T1000 (cell line): ENCODE measurements around the gene CCL28.
"Not testable (repeated sequence)": the region's sequence is repeated elsewhere in the genome, so short reads cannot be mapped to it uniquely, and the experiment has no call there.

Experiments used
- DNase-seq: peaks from one replicate; lab custom pipeline; 2025; ENCODE audit warnings: mixed read lengths; lab: John Stamatoyannopoulos, UW

The CCL28 gene

GRCh38 chr5:43409809-43410271, 2.4 kb downstream of the CCL28 start:
- DNase-seq, result no peak

DNA sequence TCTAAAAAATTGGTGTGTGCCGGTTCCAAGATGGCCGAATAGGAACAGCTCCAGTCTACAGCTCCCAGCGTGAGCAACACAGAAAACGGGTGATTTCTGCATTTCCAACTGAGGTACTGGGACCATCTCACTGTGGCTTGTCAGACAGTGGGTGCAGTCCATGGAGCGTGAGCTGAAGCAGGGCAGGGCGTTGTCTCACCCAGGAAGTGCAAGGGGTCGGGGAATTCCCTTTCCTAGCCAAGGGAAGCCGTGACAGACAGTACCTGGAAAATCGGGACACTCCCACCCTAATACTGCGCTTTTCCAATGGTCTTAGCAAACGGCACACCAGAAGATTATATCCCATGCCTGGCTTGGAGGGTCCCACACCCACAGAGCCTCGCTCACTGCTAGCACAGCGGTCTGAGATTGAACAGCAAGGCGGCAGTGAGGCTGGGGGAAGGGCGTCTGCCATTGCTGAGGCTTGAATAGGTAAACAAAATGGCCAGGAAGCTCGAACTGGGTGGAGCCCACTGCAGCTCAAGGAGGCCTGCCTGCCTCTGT, 9.6 kb downstream of the CCL28 start:
- not testable (repeated sequence) for DNase-seq

- DNase-seq, result no peak
Measured at GRCh38 chr5:43401827-43402226, 10.4 kb downstream of the CCL28 start.

GRCh38 chr5:43400082-43400481, 12.1 kb downstream of the CCL28 start:
- no peak for DNase-seq

GRCh38 chr5:43396762-43397304, 15.4 kb downstream of the CCL28 start:
- no peak for DNase-seq

DNA sequence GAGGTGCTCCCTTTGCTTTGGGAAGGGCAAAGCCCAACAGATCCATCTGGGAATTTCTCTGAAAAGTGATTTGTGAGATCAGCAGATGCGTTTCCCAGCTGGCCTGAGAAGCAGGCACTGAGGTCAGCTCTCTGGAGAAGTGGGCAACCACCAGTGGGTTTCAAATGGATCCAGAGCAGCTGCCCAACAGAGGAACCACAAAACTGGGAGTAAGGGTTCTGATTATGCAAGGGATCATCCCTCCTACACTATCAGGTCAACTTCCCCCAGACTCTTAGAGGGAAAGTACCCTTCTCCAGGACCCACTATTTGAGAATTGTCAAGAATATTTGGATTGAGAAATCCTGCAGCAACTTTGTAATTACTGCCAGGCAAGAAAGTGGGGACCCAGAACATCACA, 21.7 kb downstream of the CCL28 start:
- no peak for DNase-seq

- DNase-seq, result peak; percentile 62
Measured at GRCh38 chr5:43389679-43390329, 22.4 kb downstream of the CCL28 start.

DNA sequence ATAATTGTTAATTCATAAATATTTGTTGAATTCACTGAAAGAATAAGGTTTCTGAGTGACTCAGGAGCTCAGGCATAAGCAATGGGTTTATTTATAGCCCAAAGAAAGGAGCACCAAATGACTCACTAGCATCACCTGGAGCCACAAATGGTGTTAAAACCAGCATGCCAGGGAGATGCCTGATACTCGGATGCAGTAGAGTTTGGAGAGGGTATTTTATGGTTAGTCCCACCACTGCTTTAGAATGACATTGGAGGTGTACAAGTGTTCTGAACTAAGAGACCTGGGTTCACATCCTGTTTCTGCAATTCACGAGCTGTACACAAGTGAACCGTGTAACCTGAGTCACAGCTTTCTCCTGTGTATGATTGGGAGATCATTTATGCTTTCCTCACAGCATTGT, 25.2 kb downstream of the CCL28 start:
- no peak for DNase-seq

DNA sequence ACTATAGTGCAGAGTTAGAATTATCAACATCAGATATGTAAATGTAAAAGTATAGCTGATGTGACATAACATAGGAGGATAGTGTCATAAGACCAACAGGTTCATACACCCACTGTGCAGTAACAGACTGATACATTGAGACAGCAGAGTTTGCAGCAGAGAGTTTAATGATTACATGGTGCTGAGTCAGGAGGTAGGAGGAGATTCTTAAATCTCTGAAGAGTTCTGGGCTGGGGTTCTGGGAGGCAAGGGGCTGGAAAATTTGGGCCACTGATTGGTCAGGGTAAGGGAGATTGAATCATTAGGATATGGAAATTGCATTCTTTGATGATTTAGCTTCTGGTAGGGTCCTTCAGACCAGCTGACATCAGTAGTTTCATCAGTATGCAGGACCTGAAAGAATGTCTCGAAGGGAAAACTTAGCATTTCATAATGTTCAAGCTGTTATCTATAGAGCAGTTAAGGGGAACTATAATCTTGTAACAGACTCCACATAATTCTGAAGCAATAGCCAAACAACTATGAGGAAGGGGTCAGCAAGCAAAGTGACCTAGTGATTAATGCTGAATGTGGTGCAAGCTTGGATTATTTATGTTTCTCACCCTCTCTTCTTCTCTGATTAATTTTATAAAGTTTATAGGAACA, 35.6 kb downstream of the CCL28 start:
- no peak for DNase-seq

DNA sequence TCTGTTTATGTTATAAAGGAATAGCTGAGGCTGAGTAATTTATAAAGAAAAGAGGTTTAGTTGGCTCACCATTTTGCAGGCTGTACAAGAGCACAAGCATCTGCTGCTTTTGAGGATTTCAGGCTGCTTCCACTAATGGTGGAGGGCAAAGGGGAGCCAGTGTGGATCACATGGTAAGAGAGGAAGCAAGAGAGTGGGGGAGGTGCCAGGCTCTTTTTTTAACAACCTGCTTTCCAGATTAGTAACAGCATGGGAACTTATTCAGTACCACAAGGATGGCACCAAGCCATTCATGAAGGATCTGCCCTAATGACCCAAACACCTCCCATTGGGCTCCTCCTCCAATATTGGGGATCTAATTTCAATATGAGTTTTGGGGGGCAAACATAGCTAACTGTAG, 40.4 kb downstream of the CCL28 start:
- no peak for DNase-seq

DNA sequence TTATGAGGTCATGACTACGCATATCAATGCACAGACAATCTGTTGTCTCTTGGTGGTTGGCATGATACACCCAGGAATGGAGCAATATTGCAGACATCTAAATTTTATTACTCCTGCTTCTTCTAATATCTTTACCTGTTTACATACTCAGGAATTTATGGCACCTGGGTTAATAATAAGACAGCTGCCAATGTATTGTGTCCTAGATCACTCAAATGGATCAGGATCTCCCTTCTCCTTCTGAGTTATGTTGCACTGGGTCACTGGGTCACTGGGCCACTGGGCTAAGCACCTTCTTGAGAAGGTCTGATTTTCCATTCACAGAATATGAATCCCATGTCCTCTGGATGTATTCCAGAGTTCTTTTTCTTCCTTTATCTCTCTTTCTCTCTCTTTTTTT, 41.8 kb downstream of the CCL28 start:
- no peak for DNase-seq

GRCh38 chr5:43369651-43370050, 42.5 kb downstream of the CCL28 start:
- no peak for DNase-seq

DNA sequence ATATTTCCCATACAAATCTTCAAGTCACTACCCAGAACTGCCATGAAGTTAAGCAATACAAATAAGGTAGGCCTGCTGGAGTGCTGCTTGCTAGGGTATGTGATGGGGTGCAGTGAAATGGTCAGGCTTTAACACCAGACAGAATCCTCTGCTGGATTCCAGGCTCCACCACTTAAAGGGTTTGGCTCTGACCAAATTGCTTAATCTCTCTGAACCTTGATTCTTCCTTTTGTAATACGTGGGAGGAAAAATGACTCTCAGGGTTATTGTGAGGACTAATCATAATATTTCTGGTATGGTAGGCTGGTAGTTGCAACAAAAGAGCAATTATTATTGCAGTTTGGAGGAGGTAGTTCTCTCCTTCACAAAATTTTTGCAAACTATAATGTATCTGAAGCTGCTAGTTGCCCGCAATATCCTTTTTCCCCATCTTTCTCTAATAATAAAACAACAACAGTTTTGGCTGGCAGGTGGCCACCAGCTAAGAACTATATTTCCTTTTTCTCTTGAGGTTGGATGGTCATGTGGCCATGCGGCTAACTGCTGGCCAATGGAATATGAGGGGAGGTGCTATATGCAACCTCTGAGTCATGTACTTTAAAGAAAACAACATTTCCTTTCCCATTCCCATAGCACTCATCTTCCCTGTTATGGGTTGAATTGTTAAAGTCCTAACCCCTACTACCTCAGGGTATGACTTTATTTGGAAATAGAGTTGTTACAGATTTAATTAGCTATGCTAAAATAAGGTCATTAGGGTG, 44.1 kb downstream of the CCL28 start:
- DNase-seq, result no peak

DNA sequence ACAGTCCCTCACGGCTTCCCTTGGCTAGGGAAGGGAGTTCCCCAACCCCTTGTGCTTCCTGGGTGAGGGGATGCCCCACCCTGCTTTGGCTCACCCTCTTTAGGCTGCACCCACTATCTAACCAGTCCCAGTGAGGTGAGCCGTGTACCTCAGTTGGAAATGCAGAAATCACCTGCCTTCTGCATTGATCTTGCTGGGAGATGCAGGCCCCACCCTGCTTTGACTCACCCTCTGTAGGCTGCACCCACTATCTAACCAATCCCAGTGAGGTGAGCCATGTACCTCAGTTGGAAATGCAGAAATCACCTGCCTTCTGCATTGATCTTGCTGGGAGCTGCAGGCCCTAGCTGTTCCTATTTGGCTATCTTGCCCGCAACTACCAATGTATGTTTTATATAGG, 44.7 kb downstream of the CCL28 start:
- DNase-seq, result no peak

DNA sequence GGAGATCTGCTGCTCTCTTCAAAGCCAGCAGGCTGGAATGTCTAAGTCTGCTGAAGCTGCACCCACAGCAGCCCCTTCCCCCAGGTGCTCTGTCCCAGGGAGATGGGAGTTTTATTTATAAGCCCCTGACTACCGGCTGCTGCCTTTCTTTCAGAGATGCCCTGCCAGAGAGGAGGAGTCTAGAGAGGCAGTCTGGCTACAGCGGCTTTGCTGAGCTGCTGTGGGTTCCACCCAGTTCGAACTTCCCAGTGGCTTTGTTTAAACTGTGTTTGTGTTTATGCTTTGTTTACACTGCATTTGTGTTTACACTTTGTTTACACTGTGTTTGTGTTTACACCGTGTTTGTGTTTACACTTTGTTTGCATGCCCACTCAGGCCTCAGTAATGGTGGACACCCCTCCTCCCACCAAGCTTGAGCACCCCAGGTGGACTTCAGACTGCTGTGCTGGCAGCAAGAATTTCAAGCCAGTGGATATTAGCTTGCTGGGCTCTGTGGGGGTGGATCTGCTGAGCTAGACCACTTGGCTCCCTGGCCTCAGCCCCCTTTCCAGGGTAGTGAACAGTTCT, 45.4 kb downstream of the CCL28 start:
- DNase-seq, result not testable (repeated sequence)

DNA sequence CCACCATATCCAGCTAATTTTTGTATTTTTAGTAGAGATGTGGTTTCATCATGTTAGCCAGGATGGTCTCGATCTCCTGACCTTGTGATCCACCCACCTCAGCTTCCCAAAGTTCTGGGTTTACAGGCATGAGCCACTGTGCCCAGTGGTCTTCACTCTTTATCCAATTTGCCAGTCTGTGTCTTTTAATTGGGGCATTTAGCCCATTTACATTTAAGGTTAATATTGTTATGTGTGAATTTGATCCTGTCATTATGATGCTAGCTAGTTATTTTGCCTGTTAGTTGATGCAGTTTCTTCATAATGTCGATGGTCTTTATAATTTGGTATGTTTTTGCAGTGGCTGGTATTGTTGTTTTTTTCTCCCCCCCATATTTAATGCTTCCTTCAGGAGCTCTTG, 47.0 kb downstream of the CCL28 start:
- not testable (repeated sequence) for DNase-seq

- no peak for DNase-seq
Measured at GRCh38 chr5:43363445-43364152, 48.6 kb downstream of the CCL28 start.

- no peak for DNase-seq
Measured at GRCh38 chr5:43362725-43363435, 49.3 kb downstream of the CCL28 start.

- no peak for DNase-seq
Measured at GRCh38 chr5:43358726-43359125, 53.5 kb downstream of the CCL28 start.

DNA sequence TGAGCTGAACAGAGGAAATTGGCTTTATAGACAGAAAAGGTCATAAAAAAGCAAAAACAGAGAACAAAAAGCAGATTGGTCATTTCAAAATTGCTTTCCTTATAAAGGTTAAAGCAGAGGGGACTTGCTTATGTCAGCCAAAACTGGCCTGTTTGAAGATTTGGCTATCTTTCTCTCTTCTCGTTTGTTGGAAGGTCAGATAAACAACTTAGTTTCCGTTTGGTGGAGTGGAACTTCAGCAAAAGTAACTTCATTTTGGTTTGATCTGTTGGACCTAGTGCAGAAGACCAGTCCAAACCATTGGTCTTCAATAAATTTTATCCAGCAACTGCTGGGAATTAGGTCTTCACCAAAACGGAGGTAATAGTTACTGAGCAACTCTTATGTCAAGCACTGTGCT, 53.9 kb downstream of the CCL28 start:
- DNase-seq, result no peak

GRCh38 chr5:43357878-43358281, 54.3 kb downstream of the CCL28 start:
- DNase-seq, result no peak
